ENCODE measurements around the gene PRIMA1. TPM values are rescaled to one million over a fixed set of nuclear protein-coding genes. Genes with fewer than 3 reads are reported as not detected.

PRIMA1 gene
- total RNA-seq, 1 experiment from 2014 or later: 2.3 TPM

DNA sequence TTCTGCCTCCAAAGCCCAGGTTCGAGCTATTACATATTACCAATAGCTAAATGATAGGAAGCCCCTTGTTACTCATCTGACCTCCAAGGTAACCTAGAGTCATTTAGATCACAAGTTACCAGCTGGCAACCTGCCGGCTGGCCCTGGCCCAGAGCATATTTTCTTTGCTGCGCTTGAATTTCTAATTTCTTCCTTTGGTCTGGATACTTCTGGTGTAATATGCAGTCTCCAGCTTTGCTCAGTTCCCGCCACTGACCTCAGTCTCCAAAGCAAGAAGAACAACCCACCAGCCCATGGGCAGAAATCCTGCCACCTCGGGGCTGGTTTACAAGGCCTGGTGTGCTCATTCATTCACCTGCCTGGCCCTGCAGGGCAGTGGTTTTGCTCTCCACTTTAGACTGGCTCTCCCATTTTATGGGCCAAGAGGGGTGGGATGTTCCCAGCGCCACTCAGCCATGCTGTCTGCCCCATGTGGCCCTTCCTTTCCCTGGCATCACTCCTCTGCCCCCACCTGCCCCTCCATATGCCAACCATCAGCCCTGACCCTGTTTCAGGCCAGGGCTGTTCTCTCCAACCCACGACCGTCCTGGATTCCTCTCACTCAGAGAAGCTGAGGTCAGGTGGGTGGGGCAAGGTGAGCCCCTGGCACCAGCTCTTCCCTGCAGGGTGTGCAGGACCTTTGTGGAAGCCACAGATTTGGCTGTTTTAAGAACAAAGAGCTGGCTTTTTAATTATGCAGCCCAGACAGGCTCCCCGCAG lies 76.0 kb downstream of the PRIMA1 start:
- H3K4me3 Mint-ChIP-seq: no peak overlapping the region; a peak in 1 of 5 replicates
- Histone ChIP-seq H3K4me1 (ENCODE audit: insufficient read depth, low read length) (no peaks in the 10 kb centered on the region; the same call in 1 of the 2 replicates), H2AFZ (ENCODE audit: low read length) (no peak overlapping the region), H3K18ac (ENCODE audit: insufficient read length, low read depth, low read length) (no peak overlapping the region), H2BK120ac (ENCODE audit: low read depth, low read length, poor library complexity, severe bottlenecking) (no peak overlapping the region), H4K20me1 (ENCODE audit: control insufficient read depth, insufficient read depth, insufficient read length) (no peaks in the 10 kb centered on the region), H3K9ac (ENCODE audit: extremely low read depth, insufficient read length, low read length) (no peak overlapping the region), H3K4ac (ENCODE audit: low read depth, low read length) (no peak overlapping the region), H2BK5ac (ENCODE audit: insufficient read length, low read length) (no peak overlapping the region), H3K23me2 (ENCODE audit: insufficient read length, low read depth, low read length, poor library complexity, severe bottlenecking) (no peaks in the 10 kb centered on the region), H3K14ac (ENCODE audit: insufficient read depth, low read length) (no peak overlapping the region; the same call in none of the 2 replicates), H3K4me2 (ENCODE audit: insufficient read depth, insufficient read length, low read length) (no peak overlapping the region), H4K5ac (ENCODE audit: insufficient read length, low read depth, low read length) (no peak overlapping the region), H2BK20ac (ENCODE audit: low read depth, low read length, poor library complexity, severe bottlenecking) (no peak overlapping the region), H4K91ac (ENCODE audit: insufficient read length, low read depth, low read length) (no peak overlapping the region), H3K79me1 (ENCODE audit: insufficient read depth, low read depth, low read length, poor library complexity, severe bottlenecking) (no peaks in the 10 kb centered on the region), H3K56ac (ENCODE audit: insufficient read length, low read depth, low read length) (no peak overlapping the region), H3T11ph (ENCODE audit: low read length) (no peak overlapping the region), H3K23ac (ENCODE audit: insufficient read length, low read depth, low read length) (no peak overlapping the region), H2AK5ac (ENCODE audit: insufficient read length, low read length) (no peak overlapping the region), H3K27me3 (ENCODE audit: insufficient read depth, low read length) (no peaks in the 10 kb centered on the region), H4K8ac (replicated peaks; ENCODE audit: insufficient read length, low read depth, low read length) (no peak overlapping the region), H2BK12ac (ENCODE audit: insufficient read length, low read depth, low read length) (no peak overlapping the region), H3K79me2 (ENCODE audit: insufficient read depth, low read length) (no peaks in the 10 kb centered on the region), H3K9me3 (ENCODE audit: control insufficient read depth, low read depth, low read length) (no peaks in the 10 kb centered on the region), H3K27ac (ENCODE audit: insufficient read length, low read depth, low read length) (no peak overlapping the region), H2BK15ac (ENCODE audit: low read depth, low read length) (no peak overlapping the region)
- no peaks in the 10 kb centered on the region for H3K9me3 Mint-ChIP-seq
- 0 out of 7 replicates have a peak overlapping the region, but pooled peaks of 1 of the 3 experiments have one; percentile 55 for H3K27ac Mint-ChIP-seq
- H3K4me1 Mint-ChIP-seq: peaks cover 20 to 21% of the 10 kb centered on the region in 2 experiments
- no peaks in the 10 kb centered on the region; a peak in 1 of 7 replicates for H3K36me3 Mint-ChIP-seq (ENCODE audit: insufficient read depth in 1 of 3, low read depth in 3 of 3)
- H3K27me3 Mint-ChIP-seq (ENCODE audit: low read depth): no peaks in the 10 kb centered on the region; the same call in none of the 2 replicates
- DNase-seq: no peak
- no CpG with 5 or more reads among the region's 9 CpGs for WGBS (ENCODE audit: extremely low coverage, insufficient read length, low lambda C conversion rate)
- TF ChIP-seq, protein P1, sequence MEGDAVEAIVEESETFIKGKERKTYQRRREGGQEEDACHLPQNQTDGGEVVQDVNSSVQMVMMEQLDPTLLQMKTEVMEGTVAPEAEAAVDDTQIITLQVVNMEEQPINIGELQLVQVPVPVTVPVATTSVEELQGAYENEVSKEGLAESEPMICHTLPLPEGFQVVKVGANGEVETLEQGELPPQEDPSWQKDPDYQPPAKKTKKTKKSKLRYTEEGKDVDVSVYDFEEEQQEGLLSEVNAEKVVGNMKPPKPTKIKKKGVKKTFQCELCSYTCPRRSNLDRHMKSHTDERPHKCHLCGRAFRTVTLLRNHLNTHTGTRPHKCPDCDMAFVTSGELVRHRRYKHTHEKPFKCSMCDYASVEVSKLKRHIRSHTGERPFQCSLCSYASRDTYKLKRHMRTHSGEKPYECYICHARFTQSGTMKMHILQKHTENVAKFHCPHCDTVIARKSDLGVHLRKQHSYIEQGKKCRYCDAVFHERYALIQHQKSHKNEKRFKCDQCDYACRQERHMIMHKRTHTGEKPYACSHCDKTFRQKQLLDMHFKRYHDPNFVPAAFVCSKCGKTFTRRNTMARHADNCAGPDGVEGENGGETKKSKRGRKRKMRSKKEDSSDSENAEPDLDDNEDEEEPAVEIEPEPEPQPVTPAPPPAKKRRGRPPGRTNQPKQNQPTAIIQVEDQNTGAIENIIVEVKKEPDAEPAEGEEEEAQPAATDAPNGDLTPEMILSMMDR (conservative IDR thresholded peaks at IDR 0.05): no peak

All from H9 (cell line).